CD8-positive, alpha-beta memory T cell (primary cell): ENCODE measurements around the gene RIOK2. TPM values are rescaled to one million over a fixed set of nuclear protein-coding genes. Genes with fewer than 3 reads are reported as not detected.
"Not testable (repeated sequence)": the region's sequence is repeated elsewhere in the genome, so short reads cannot be mapped to it uniquely, and the experiment has no call there.

ENCODE experiments used
- CTCF ChIA-PET: fragments of 350-600 bp; sonication (Branson Sonifier 250); formaldehyde crosslinking; loops from one replicate; lab custom pipeline; 2021; ENCODE audit warnings: antibody characterized with exemption; lab: Charles Lee
- POLR2A ChIA-PET: fragments of 350-600 bp; sonication (Branson Sonifier 250); formaldehyde crosslinking; loops from one replicate; lab custom pipeline; 2021; ENCODE audit warnings: antibody characterized with exemption; lab: Charles Lee
- DNase-seq, 5 donors: peaks; one replicate each; pipeline versions ENCODE4 v3.0.0 to v3.0.0-alpha.2; 2020 to 2022; ENCODE audit warnings: mixed read lengths in 1 of 5
- H3K27ac ChIP-seq: one replicate; pipeline ENCODE4 v1.7.0; 2013; ENCODE audit warnings: low read depth, mild to moderate bottlenecking, low read length, moderate library complexity
- H3K27me3 ChIP-seq: 2 replicates; pipeline ENCODE4 v1.7.0; 2013; ENCODE audit warnings: low read length, mild to moderate bottlenecking; ENCODE audit not compliant: insufficient read depth, poor library complexity, severe bottlenecking
- H3K36me3 ChIP-seq: 2 replicates; pipeline ENCODE4 v1.7.0; 2013; ENCODE audit warnings: mild to moderate bottlenecking, low read length, moderate library complexity; ENCODE audit not compliant: insufficient read depth
- H3K4me1 ChIP-seq: 2 replicates; pipeline ENCODE4 v1.7.0; 2013; ENCODE audit warnings: mild to moderate bottlenecking, low read length, moderate library complexity; ENCODE audit not compliant: insufficient read depth
- H3K4me3 ChIP-seq: 2 replicates; pipeline ENCODE4 v1.7.0; 2013; ENCODE audit warnings: mild to moderate bottlenecking, low read length
- H3K9me3 ChIP-seq: 2 replicates; pipeline ENCODE4 v1.7.0; 2013; ENCODE audit warnings: mild to moderate bottlenecking, low read length
- H3K27ac Mint-ChIP-seq, 8 donors: one replicate each; pipeline ENCODE4 v1.8.0; 2020 to 2021; ENCODE audit warnings: mixed read lengths in 8 of 8, mild to moderate bottlenecking in 6 of 8, inconsistent platforms in 3 of 8, moderate library complexity in 3 of 8
- H3K27me3 Mint-ChIP-seq, 2 donors: one replicate each; pipeline ENCODE4 v1.8.0; 2020 to 2021; ENCODE audit warnings: mixed read lengths in 2 of 2, mild to moderate bottlenecking in 1 of 2, moderate library complexity in 1 of 2
- H3K36me3 Mint-ChIP-seq, 3 donors: one replicate each; pipeline ENCODE4 v1.8.0; 2020 to 2021; ENCODE audit warnings: mixed read lengths in 3 of 3, inconsistent platforms in 1 of 3, mild to moderate bottlenecking in 1 of 3
- H3K4me1 Mint-ChIP-seq, 3 donors: one replicate each; pipeline ENCODE4 v1.8.0; 2020 to 2021; ENCODE audit warnings: mixed read lengths in 3 of 3, inconsistent platforms in 1 of 3, mild to moderate bottlenecking in 1 of 3
- H3K4me3 Mint-ChIP-seq, 7 donors: one replicate each; pipeline ENCODE4 v1.8.0; 2020 to 2021; ENCODE audit warnings: mixed read lengths in 7 of 7, mild to moderate bottlenecking in 6 of 7, moderate library complexity in 4 of 7, inconsistent platforms in 2 of 7
- H3K9me3 Mint-ChIP-seq, 5 donors: one replicate each; pipeline ENCODE4 v1.8.0; 2020 to 2022; ENCODE audit warnings: mixed read lengths in 5 of 5, mild to moderate bottlenecking in 3 of 5, moderate library complexity in 2 of 5, inconsistent platforms in 1 of 5
- polyA plus RNA-seq: library from polyadenylated mRNA; unstranded; fragments of 300-500 nt; fragmentation: Illumina TruSeq; gene quantifications from one replicate; pipeline ENCODE4 v1.2.3, GENCODE V29; 2021
- total RNA-seq, 2 experiments: library from RNA; stranded (reverse); gene quantifications; one replicate each; pipeline ENCODE4 v1.2.3, GENCODE V29; 2021

The RIOK2 gene
- total and polyA plus RNA-seq, 3 experiments from 2014 or later: 27.5 to 45.9 (median 43.9) TPM

GRCh38 chr5:97148288-97148687 is 34.8 kb downstream of the RIOK2 start:
- Mint-ChIP-seq H3K4me3 (no peak overlapping the region), H3K9me3 (no peaks in the 10 kb centered on the region), H3K27me3 (no peaks in the 10 kb centered on the region), H3K27ac (no peak overlapping the region), H3K36me3 (no peaks in the 10 kb centered on the region), H3K4me1 (no peaks in the 10 kb centered on the region)
- Histone ChIP-seq H3K36me3 (no peaks in the 10 kb centered on the region), H3K4me3 (no peak overlapping the region), H3K27me3 (no peaks in the 10 kb centered on the region), H3K27ac (no peak overlapping the region), H3K9me3 (no peaks in the 10 kb centered on the region), H3K4me1 (no peaks in the 10 kb centered on the region)
- CTCF ChIA-PET: interaction anchor here (1.4 kb wide), 1 partner anchor 12 kb away, joined by 3 read pairs; no protein-coding TSS in a partner anchor
- POLR2A ChIA-PET: no interaction called here
- no peak for DNase-seq

- POLR2A ChIA-PET: interaction anchor here (0.6 kb wide), 1 partner anchor 337 kb away, joined by 6 read pairs; no protein-coding TSS in a partner anchor
- Mint-ChIP-seq H3K4me3 (no peak overlapping the region), H3K27ac (peak overlapping the region in 1 of 8 donors; percentile 70), H3K4me1 (no peaks in the 10 kb centered on the region), H3K9me3 (no peaks in the 10 kb centered on the region), H3K27me3 (peaks cover 5 to 30% of the 10 kb centered on the region in 2 donors), H3K36me3 (no peaks in the 10 kb centered on the region)
- Histone ChIP-seq H3K27ac (no peak overlapping the region), H3K36me3 (no peaks in the 10 kb centered on the region), H3K4me3 (no peak overlapping the region), H3K27me3 (no peaks in the 10 kb centered on the region), H3K4me1 (no peaks in the 10 kb centered on the region), H3K9me3 (no peaks in the 10 kb centered on the region)
- no peak for DNase-seq
- CTCF ChIA-PET: interaction anchor here (2.4 kb wide), 1 partner anchor 18 kb away, joined by 7 read pairs; no protein-coding TSS in a partner anchor
Observed at GRCh38 chr5:97143704-97144103, 39.3 kb downstream of the RIOK2 start.

GRCh38 chr5:97142521-97143254 is 40.4 kb downstream of the RIOK2 start, which contains the start of gene LIX1:
Gene LIX1, minus strand, starts transcription at chr5:97142611. Its CDS starts 35 bp downstream, at chr5:97142576.
- Histone ChIP-seq H3K9me3 (no peaks in the 10 kb centered on the region), H3K4me3 (no peak within 1 kb of the TSS), H3K27ac (no peak within 1 kb of the TSS), H3K27me3 (no peaks in the 10 kb centered on the region), H3K4me1 (no peaks in the 10 kb centered on the region), H3K36me3 (no peaks in the 10 kb centered on the region)
- CTCF ChIA-PET: interaction anchor here (0.7 to 1.8 kb wide), 4 partner anchors 17 to 349 kb away, joined by 3 to 11 read pairs (median 4); no protein-coding TSS in a partner anchor
- POLR2A ChIA-PET: interaction anchor here (0.6 kb wide), 1 partner anchor 390 kb away, joined by 3 read pairs; no protein-coding TSS in a partner anchor
- no peaks in the 10 kb centered on the region for H3K36me3 Mint-ChIP-seq
- no peak within 1 kb of the TSS for H3K4me3 Mint-ChIP-seq
- H3K27me3 Mint-ChIP-seq: peaks cover 5 to 30% of the 10 kb centered on the region in 2 donors
- no peaks in the 10 kb centered on the region for H3K9me3 Mint-ChIP-seq
- no peaks in the 10 kb centered on the region for H3K4me1 Mint-ChIP-seq
- DNase-seq: peak in 2 of 5 donors; percentile 4 to 26
- peak within 1 kb of the TSS in 1 of 8 donors; percentile 36 for H3K27ac Mint-ChIP-seq

- no peaks in the 10 kb centered on the region for H3K27me3 ChIP-seq
- CTCF ChIA-PET: interaction anchor here (1.8 kb wide), 1 partner anchor 273 kb away, joined by 11 read pairs; no protein-coding TSS in a partner anchor
- Mint-ChIP-seq H3K4me3 (no peak overlapping the region), H3K27ac (no peak overlapping the region), H3K27me3 (peaks cover 5 to 30% of the 10 kb centered on the region in 2 donors), H3K36me3 (no peaks in the 10 kb centered on the region), H3K4me1 (no peaks in the 10 kb centered on the region), H3K9me3 (no peaks in the 10 kb centered on the region)
- no peak overlapping the region for H3K4me3 ChIP-seq
- no peak overlapping the region for H3K27ac ChIP-seq
- no peaks in the 10 kb centered on the region for H3K36me3 ChIP-seq
- no peaks in the 10 kb centered on the region for H3K9me3 ChIP-seq
- DNase-seq: no peak
- H3K4me1 ChIP-seq: no peaks in the 10 kb centered on the region
- POLR2A ChIA-PET: no interaction called here
Observed at GRCh38 chr5:97141539-97141938, 41.5 kb downstream of the RIOK2 start.

- ChIA-PET CTCF (interaction anchor here (1.9 kb wide), 1 partner anchor 272 kb away, joined by 6 read pairs; no protein-coding TSS in a partner anchor), POLR2A (no interaction called here)
- DNase-seq: no peak
- no peaks in the 10 kb centered on the region for H3K9me3 ChIP-seq
- no peaks in the 10 kb centered on the region for H3K4me1 Mint-ChIP-seq
- no peaks in the 10 kb centered on the region for H3K36me3 Mint-ChIP-seq
- H3K27me3 Mint-ChIP-seq: peaks cover 5 to 30% of the 10 kb centered on the region in 2 donors
- H3K27ac Mint-ChIP-seq: no peak overlapping the region
- no peaks in the 10 kb centered on the region for H3K9me3 Mint-ChIP-seq
- H3K27ac ChIP-seq: no peak overlapping the region
- no peak overlapping the region for H3K4me3 Mint-ChIP-seq
- H3K36me3 ChIP-seq: no peaks in the 10 kb centered on the region
- H3K4me1 ChIP-seq: no peaks in the 10 kb centered on the region
- H3K27me3 ChIP-seq: no peaks in the 10 kb centered on the region
- H3K4me3 ChIP-seq: no peak overlapping the region
Observed at GRCh38 chr5:97141031-97141430, 42.0 kb downstream of the RIOK2 start.

- H3K4me1 Mint-ChIP-seq, H3K36me3 ChIP-seq, H3K9me3 ChIP-seq, H3K27ac ChIP-seq, H3K4me1 ChIP-seq, DNase-seq, POLR2A ChIA-PET, H3K9me3 Mint-ChIP-seq, H3K27ac Mint-ChIP-seq, H3K27me3 ChIP-seq, H3K4me3 Mint-ChIP-seq, H3K4me3 ChIP-seq, H3K36me3 Mint-ChIP-seq: not testable (repeated sequence)
- H3K27me3 Mint-ChIP-seq: peaks cover 5 to 33% of the 10 kb centered on the region in 2 donors
- CTCF ChIA-PET: interaction anchor here (1.9 kb wide), 1 partner anchor 271 kb away, joined by 6 read pairs; no protein-coding TSS in a partner anchor
Observed at GRCh38 chr5:97140250-97140649, 42.8 kb downstream of the RIOK2 start.

- H3K9me3 ChIP-seq: no peaks in the 10 kb centered on the region
- H3K27ac ChIP-seq: no peak overlapping the region
- H3K4me1 Mint-ChIP-seq: no peaks in the 10 kb centered on the region
- no peak for DNase-seq
- peaks cover 3% of the 10 kb centered on the region for H3K4me1 ChIP-seq
- no peaks in the 10 kb centered on the region for H3K36me3 Mint-ChIP-seq
- no peak overlapping the region for H3K27ac Mint-ChIP-seq
- H3K27me3 ChIP-seq: no peaks in the 10 kb centered on the region
- ChIA-PET POLR2A (no interaction called here), CTCF (no interaction called here)
- no peak overlapping the region for H3K4me3 ChIP-seq
- H3K4me3 Mint-ChIP-seq: no peak overlapping the region
- no peaks in the 10 kb centered on the region for H3K36me3 ChIP-seq
- no peaks in the 10 kb centered on the region for H3K9me3 Mint-ChIP-seq
- H3K27me3 Mint-ChIP-seq: peaks cover 10 to 25% of the 10 kb centered on the region in 2 donors
Observed at GRCh38 chr5:97136475-97136874, 46.6 kb downstream of the RIOK2 start.

GRCh38 chr5:97135868-97136267 is 47.2 kb downstream of the RIOK2 start:
- Mint-ChIP-seq H3K27ac (no peak overlapping the region), H3K36me3 (no peaks in the 10 kb centered on the region), H3K4me1 (no peaks in the 10 kb centered on the region), H3K4me3 (no peak overlapping the region), H3K9me3 (no peaks in the 10 kb centered on the region), H3K27me3 (peaks cover 6 to 19% of the 10 kb centered on the region in 2 donors)
- DNase-seq: no peak
- Histone ChIP-seq H3K27ac (no peak overlapping the region), H3K36me3 (no peaks in the 10 kb centered on the region), H3K27me3 (no peaks in the 10 kb centered on the region), H3K9me3 (no peaks in the 10 kb centered on the region), H3K4me3 (no peak overlapping the region), H3K4me1 (peaks cover 3% of the 10 kb centered on the region)
- ChIA-PET POLR2A (no interaction called here), CTCF (no interaction called here)
